ENCODE data around the gene MMADHC. TPM values are rescaled to one million over a fixed set of nuclear protein-coding genes. Genes with fewer than 3 reads are reported as not detected.

MMADHC gene
- total and polyA plus RNA-seq, 2 donors (not counting 1 experiment from before 2014, with no cell fraction given): 26.8 to 55.9 TPM

GRCh38 chr2:149537092-149537726, 50.4 kb downstream of the MMADHC start:
- TF ChIP-seq EZH2 (IDR thresholded peaks at IDR 0.05; ENCODE audit: borderline replicate concordance, insufficient read depth, low read depth, low read length, poor library complexity, severe bottlenecking): no peak
- TF ChIP-seq, protein P1, sequence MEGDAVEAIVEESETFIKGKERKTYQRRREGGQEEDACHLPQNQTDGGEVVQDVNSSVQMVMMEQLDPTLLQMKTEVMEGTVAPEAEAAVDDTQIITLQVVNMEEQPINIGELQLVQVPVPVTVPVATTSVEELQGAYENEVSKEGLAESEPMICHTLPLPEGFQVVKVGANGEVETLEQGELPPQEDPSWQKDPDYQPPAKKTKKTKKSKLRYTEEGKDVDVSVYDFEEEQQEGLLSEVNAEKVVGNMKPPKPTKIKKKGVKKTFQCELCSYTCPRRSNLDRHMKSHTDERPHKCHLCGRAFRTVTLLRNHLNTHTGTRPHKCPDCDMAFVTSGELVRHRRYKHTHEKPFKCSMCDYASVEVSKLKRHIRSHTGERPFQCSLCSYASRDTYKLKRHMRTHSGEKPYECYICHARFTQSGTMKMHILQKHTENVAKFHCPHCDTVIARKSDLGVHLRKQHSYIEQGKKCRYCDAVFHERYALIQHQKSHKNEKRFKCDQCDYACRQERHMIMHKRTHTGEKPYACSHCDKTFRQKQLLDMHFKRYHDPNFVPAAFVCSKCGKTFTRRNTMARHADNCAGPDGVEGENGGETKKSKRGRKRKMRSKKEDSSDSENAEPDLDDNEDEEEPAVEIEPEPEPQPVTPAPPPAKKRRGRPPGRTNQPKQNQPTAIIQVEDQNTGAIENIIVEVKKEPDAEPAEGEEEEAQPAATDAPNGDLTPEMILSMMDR (IDR thresholded peaks at IDR 0.05): no peak
- WGBS (ENCODE audit: insufficient coverage): no CpG with 5 or more reads among the region's 1 CpG
- Histone ChIP-seq H3K79me2 (ENCODE audit: control insufficient read depth, insufficient read depth, low read length) (no peaks in the 10 kb centered on the region), H3K9ac (ENCODE audit: low read length) (no peak overlapping the region), H3K27ac (ENCODE audit: low read length in 2 of 2) (no peak overlapping the region), H2AFZ (ENCODE audit: insufficient read depth, low read depth, low read length, poor library complexity, severe bottlenecking) (no peak overlapping the region), H3K9me3 (ENCODE audit: control extremely low read depth in 1 of 3, control insufficient read depth in 2 of 3, insufficient read depth in 1 of 3, low read length in 2 of 3) (no peaks in the 10 kb centered on the region), H3K36me3 (replicated peaks in 1 of 2; ENCODE audit: control extremely low read depth in 1 of 2, control insufficient read depth in 1 of 2, extremely low read depth in 1 of 2, insufficient read depth in 2 of 2, low read length in 1 of 2) (no peaks in the 10 kb centered on the region), H4K20me1 (ENCODE audit: control insufficient read depth, insufficient read depth, low read length, poor library complexity, severe bottlenecking) (no peaks in the 10 kb centered on the region), H3K4me3 (ENCODE audit: control extremely low read depth in 1 of 5, extremely low read depth in 1 of 5, insufficient read depth in 1 of 5, low read depth in 2 of 5, low read length in 4 of 5) (no peak overlapping the region), H3K4me2 (replicated peaks; ENCODE audit: low read depth, low read length, poor library complexity, severe bottlenecking) (no peak overlapping the region), H3K4me1 (ENCODE audit: control insufficient read depth in 2 of 2, insufficient read depth in 2 of 2, low read length in 2 of 2) (no peaks in the 10 kb centered on the region), H3K27me3 (replicated peaks in 1 of 4; ENCODE audit: control extremely low read depth in 1 of 4, control insufficient read depth in 3 of 4, insufficient read depth in 4 of 4, low read length in 3 of 4) (no peaks in the 10 kb centered on the region)
- Mint-ChIP-seq H3K4me1 (no peaks in the 10 kb centered on the region), H3K4me3 (no peak overlapping the region), H3K27ac (no peak overlapping the region), H3K27me3 (no peaks in the 10 kb centered on the region), H3K9me3 (ENCODE audit: insufficient read depth) (no peaks in the 10 kb centered on the region)
- no peak for ATAC-seq (ENCODE audit: low read depth)
- POLR2A ChIA-PET: no interaction called here
- intact Hi-C loops (cut with micrococcal nuclease): no loop called here
- CTCF ChIA-PET: no interaction called here
- DNase-seq: no peak

DNA sequence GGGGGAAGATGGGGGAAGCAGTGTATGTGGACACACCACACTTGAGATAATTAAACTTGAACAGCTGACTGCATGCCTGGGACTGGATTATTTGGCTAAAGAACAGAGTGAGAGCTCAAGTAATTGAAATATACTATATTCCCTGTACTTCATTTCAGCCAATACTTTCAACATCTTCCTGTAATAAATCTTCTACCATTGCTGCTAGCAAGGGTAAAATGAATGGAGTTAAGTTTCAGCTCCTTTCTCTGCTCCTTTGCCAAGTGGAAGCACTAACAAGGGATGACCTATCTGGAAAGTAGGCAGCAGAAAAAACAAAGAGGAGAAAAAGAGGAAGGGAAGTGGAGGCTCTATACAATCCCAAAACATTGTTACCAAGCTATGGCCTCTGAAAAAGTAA, 50.9 kb downstream of the MMADHC start:
- Histone ChIP-seq H3K79me2 (ENCODE audit: control insufficient read depth, insufficient read depth, low read length) (no peaks in the 10 kb centered on the region), H3K4me2 (replicated peaks; ENCODE audit: low read depth, low read length, poor library complexity, severe bottlenecking) (no peak overlapping the region), H3K9ac (ENCODE audit: low read length) (no peak overlapping the region), H3K27ac (ENCODE audit: low read length in 2 of 2) (no peak overlapping the region), H2AFZ (ENCODE audit: insufficient read depth, low read depth, low read length, poor library complexity, severe bottlenecking) (no peak overlapping the region), H4K20me1 (ENCODE audit: control insufficient read depth, insufficient read depth, low read length, poor library complexity, severe bottlenecking) (no peaks in the 10 kb centered on the region), H3K9me3 (ENCODE audit: control extremely low read depth in 1 of 3, control insufficient read depth in 2 of 3, insufficient read depth in 1 of 3, low read length in 2 of 3) (no peaks in the 10 kb centered on the region), H3K27me3 (replicated peaks in 1 of 4; ENCODE audit: control extremely low read depth in 1 of 4, control insufficient read depth in 3 of 4, insufficient read depth in 4 of 4, low read length in 3 of 4) (no peaks in the 10 kb centered on the region), H3K36me3 (replicated peaks in 1 of 2; ENCODE audit: control extremely low read depth in 1 of 2, control insufficient read depth in 1 of 2, extremely low read depth in 1 of 2, insufficient read depth in 2 of 2, low read length in 1 of 2) (no peaks in the 10 kb centered on the region), H3K4me1 (ENCODE audit: control insufficient read depth in 2 of 2, insufficient read depth in 2 of 2, low read length in 2 of 2) (no peaks in the 10 kb centered on the region), H3K4me3 (ENCODE audit: control extremely low read depth in 1 of 5, extremely low read depth in 1 of 5, insufficient read depth in 1 of 5, low read depth in 2 of 5, low read length in 4 of 5) (no peak overlapping the region)
- DNase-seq (no peak), ATAC-seq (ENCODE audit: low read depth) (no peak)
- ChIA-PET POLR2A (no interaction called here), CTCF (no interaction called here)
- TF ChIP-seq, protein P1 (IDR thresholded peaks at IDR 0.05): no peak
- TF ChIP-seq EZH2 (IDR thresholded peaks at IDR 0.05; ENCODE audit: borderline replicate concordance, insufficient read depth, low read depth, low read length, poor library complexity, severe bottlenecking): no peak
- no peaks in the 10 kb centered on the region for H3K27me3 Mint-ChIP-seq
- H3K4me3 Mint-ChIP-seq: no peak overlapping the region
- H3K27ac Mint-ChIP-seq: no peak overlapping the region
- intact Hi-C loops (cut with micrococcal nuclease): no loop called here
- H3K4me1 Mint-ChIP-seq: no peaks in the 10 kb centered on the region
- no peaks in the 10 kb centered on the region for H3K9me3 Mint-ChIP-seq (ENCODE audit: insufficient read depth)

All from B cell (primary cell).